ENCODE data around the gene LIF.

- TF ChIP-seq CTCF (conservative IDR thresholded peaks at IDR 0.05; ENCODE audit: low read length) = no peak
- no peak for TF ChIP-seq EZH2phosphoT487 (IDR thresholded peaks at IDR 0.05; ENCODE audit: borderline replicate concordance, low read depth, low read length)
These were observed 31.7 kb downstream of the LIF start for GRCh38 chr22:30214703-30215407.

All from OCI-LY7 (cell line).